ENCODE results near the gene SOCS6.
A peak's percentile ranks its signal among the peaks of the same experiment; 100 is the strongest.

The SOCS6 gene

GRCh38 chr18:70321616-70322015, 32.8 kb downstream of the SOCS6 start:
- no peak for TF ChIP-seq CTCF (IDR thresholded peaks at IDR 0.05; ENCODE audit: low read depth, low read length, missing control alignments)
- H3K27ac ChIP-seq, result no peak overlapping the region

GRCh38 chr18:70322385-70322784, 33.5 kb downstream of the SOCS6 start:
- H3K4me3 ChIP-seq (ENCODE audit: low read depth, low read length), result no peak overlapping the region
- H3K27ac ChIP-seq, result no peak overlapping the region
- no peak for TF ChIP-seq CTCF (IDR thresholded peaks at IDR 0.05; ENCODE audit: low read depth, low read length, missing control alignments)
- no peaks in the 10 kb centered on the region for H3K27me3 ChIP-seq (replicated peaks)
- DNase-seq, result no peak
- peaks cover 4% of the 10 kb centered on the region for H3K36me3 ChIP-seq (replicated peaks)
- in situ Hi-C loops (cut with HindIII; ENCODE audit: low pct_ligation_motif_present, low sequenced_read_pairs), result no loop called here

More at GRCh38 chr18:70321616-70322015, 32.8 kb downstream of the SOCS6 start:
- H3K36me3 ChIP-seq (replicated peaks), result peaks cover 4% of the 10 kb centered on the region
- no peaks in the 10 kb centered on the region for H3K27me3 ChIP-seq (replicated peaks)
- no peak for DNase-seq
- no peak overlapping the region for H3K4me3 ChIP-seq (ENCODE audit: low read depth, low read length)
- in situ Hi-C loops (cut with HindIII; ENCODE audit: low pct_ligation_motif_present, low sequenced_read_pairs), result no loop called here

GRCh38 chr18:70322928-70323327, 34.1 kb downstream of the SOCS6 start:
- Histone ChIP-seq H3K27ac (no peak overlapping the region), H3K4me3 (ENCODE audit: low read depth, low read length) (no peak overlapping the region), H3K36me3 (replicated peaks) (peaks cover 4% of the 10 kb centered on the region), H3K27me3 (replicated peaks) (no peaks in the 10 kb centered on the region)
- in situ Hi-C loops (cut with HindIII; ENCODE audit: low pct_ligation_motif_present, low sequenced_read_pairs), result no loop called here
- no peak for TF ChIP-seq CTCF (IDR thresholded peaks at IDR 0.05; ENCODE audit: low read depth, low read length, missing control alignments)
- peak; percentile 12 for DNase-seq

- no peak overlapping the region for H3K4me3 ChIP-seq (ENCODE audit: low read depth, low read length)
- no peaks in the 10 kb centered on the region for H3K27me3 ChIP-seq (replicated peaks)
- peaks cover 4% of the 10 kb centered on the region for H3K36me3 ChIP-seq (replicated peaks)
- TF ChIP-seq CTCF (IDR thresholded peaks at IDR 0.05; ENCODE audit: low read depth, low read length, missing control alignments), result no peak
- in situ Hi-C loops (cut with HindIII; ENCODE audit: low pct_ligation_motif_present, low sequenced_read_pairs), result no loop called here
- DNase-seq, result no peak
- H3K27ac ChIP-seq, result no peak overlapping the region
These were observed 36.1 kb downstream of the SOCS6 start for GRCh38 chr18:70324897-70325296.

- H3K27ac ChIP-seq, result no peak overlapping the region
- TF ChIP-seq CTCF (IDR thresholded peaks at IDR 0.05; ENCODE audit: low read depth, low read length, missing control alignments), result no peak
- DNase-seq, result no peak
- no peaks in the 10 kb centered on the region for H3K27me3 ChIP-seq (replicated peaks)
- in situ Hi-C loops (cut with HindIII; ENCODE audit: low pct_ligation_motif_present, low sequenced_read_pairs), result no loop called here
- peaks cover 4% of the 10 kb centered on the region for H3K36me3 ChIP-seq (replicated peaks)
- no peak overlapping the region for H3K4me3 ChIP-seq (ENCODE audit: low read depth, low read length)
These were observed 37.4 kb downstream of the SOCS6 start for GRCh38 chr18:70326255-70326654.

- no peak for DNase-seq
- in situ Hi-C loops (cut with HindIII; ENCODE audit: low pct_ligation_motif_present, low sequenced_read_pairs), result no loop called here
- TF ChIP-seq CTCF (IDR thresholded peaks at IDR 0.05; ENCODE audit: low read depth, low read length, missing control alignments), result no peak
- Histone ChIP-seq H3K27ac (no peak overlapping the region), H3K4me3 (ENCODE audit: low read depth, low read length) (no peak overlapping the region), H3K36me3 (replicated peaks) (peaks cover 4% of the 10 kb centered on the region), H3K27me3 (replicated peaks) (no peaks in the 10 kb centered on the region)
These were observed 39.3 kb downstream of the SOCS6 start for GRCh38 chr18:70328169-70328568.
